Chondrocyte (in vitro differentiated cells): Measurements from ENCODE around the gene NPLOC4. TPM values are rescaled to one million over a fixed set of nuclear protein-coding genes. Genes with fewer than 3 reads are reported as not detected.
A peak's percentile ranks its signal among the peaks of the same experiment; 100 is the strongest.

Experiments
- DNase-seq: peaks from one replicate; pipeline ENCODE4 v3.0.0; 2021; ENCODE audit warnings: mixed read lengths, low spot score
- H3K27ac Mint-ChIP-seq: one replicate; pipeline ENCODE4 v1.8.0; 2021; ENCODE audit warnings: mild to moderate bottlenecking, moderate library complexity, mixed read lengths; ENCODE audit not compliant: unreplicated experiment
- H3K27me3 Mint-ChIP-seq: 2 replicates; pipeline ENCODE4 v1.8.0; 2021; ENCODE audit warnings: low read depth, mixed read lengths
- H3K36me3 Mint-ChIP-seq: 2 replicates; pipeline ENCODE4 v1.8.0; 2021; ENCODE audit warnings: low read depth, mixed read lengths
- H3K4me1 Mint-ChIP-seq: 2 replicates; pipeline ENCODE4 v1.8.0; 2021; ENCODE audit warnings: low read depth, mild to moderate bottlenecking, mixed read lengths
- H3K4me3 Mint-ChIP-seq: one replicate; pipeline ENCODE4 v1.8.0; 2021; ENCODE audit warnings: mild to moderate bottlenecking, moderate library complexity, mixed read lengths; ENCODE audit not compliant: unreplicated experiment
- H3K9me3 Mint-ChIP-seq: 2 replicates; pipeline ENCODE4 v1.8.0; 2021; ENCODE audit warnings: low read depth, mixed read lengths
- CTCF ChIP-seq: fragments of 200-600 bp; sonication (generic); IDR thresholded peaks from 2 replicates; pipeline ENCODE4 v1.5.0; 2021; ENCODE audit warnings: antibody characterized with exemption, mild to moderate bottlenecking, moderate library complexity
- total RNA-seq: library from RNA; stranded (reverse); gene quantifications from 3 replicates; pipeline ENCODE4 v1.2.1, GENCODE V29; 2021

The NPLOC4 gene
- total RNA-seq, 1 donor from 2014 or later = 110 TPM

- peaks cover 71% of the 10 kb centered on the region for H3K4me1 Mint-ChIP-seq
- peaks cover 36% of the 10 kb centered on the region for H3K36me3 Mint-ChIP-seq
- H3K4me3 Mint-ChIP-seq = no peak overlapping the region
- no peaks in the 10 kb centered on the region for H3K9me3 Mint-ChIP-seq
- DNase-seq = no peak
- H3K27ac Mint-ChIP-seq = peak overlapping the region; percentile 95
- no peak for TF ChIP-seq CTCF
- no peaks in the 10 kb centered on the region for H3K27me3 Mint-ChIP-seq
Observed at GRCh38 chr17:81582749-81583148, 54.2 kb downstream of the NPLOC4 start.

- Mint-ChIP-seq H3K36me3 (peaks cover 35% of the 10 kb centered on the region), H3K9me3 (no peaks in the 10 kb centered on the region), H3K4me3 (no peak overlapping the region), H3K27ac (peak overlapping the region; percentile 95), H3K27me3 (no peaks in the 10 kb centered on the region), H3K4me1 (peaks cover 75% of the 10 kb centered on the region)
- DNase-seq = no peak
- TF ChIP-seq CTCF = no peak
Observed at GRCh38 chr17:81582341-81582740, 54.6 kb downstream of the NPLOC4 start.

- H3K4me1 Mint-ChIP-seq = peaks cover 80% of the 10 kb centered on the region
- peaks cover 33% of the 10 kb centered on the region for H3K36me3 Mint-ChIP-seq
- no peak for DNase-seq
- H3K4me3 Mint-ChIP-seq = no peak overlapping the region
- H3K27me3 Mint-ChIP-seq = no peaks in the 10 kb centered on the region
- no peaks in the 10 kb centered on the region for H3K9me3 Mint-ChIP-seq
- no peak for TF ChIP-seq CTCF
- peak overlapping the region; percentile 95 for H3K27ac Mint-ChIP-seq
Observed at GRCh38 chr17:81581758-81582157, 55.2 kb downstream of the NPLOC4 start.

- peaks cover 90% of the 10 kb centered on the region for H3K4me1 Mint-ChIP-seq
- no peak overlapping the region for H3K4me3 Mint-ChIP-seq
- H3K9me3 Mint-ChIP-seq = no peaks in the 10 kb centered on the region
- H3K36me3 Mint-ChIP-seq = peaks cover 29% of the 10 kb centered on the region
- no peak for DNase-seq
- H3K27me3 Mint-ChIP-seq = no peaks in the 10 kb centered on the region
- no peak for TF ChIP-seq CTCF
- H3K27ac Mint-ChIP-seq = peak overlapping the region; percentile 81
Observed at GRCh38 chr17:81580481-81580880, 56.4 kb downstream of the NPLOC4 start.

- peak overlapping the region; percentile 7 for H3K4me3 Mint-ChIP-seq
- DNase-seq = no peak
- H3K9me3 Mint-ChIP-seq = no peaks in the 10 kb centered on the region
- H3K4me1 Mint-ChIP-seq = peaks cover 88% of the 10 kb centered on the region
- no peak for TF ChIP-seq CTCF
- H3K27ac Mint-ChIP-seq = peak overlapping the region; percentile 86
- no peaks in the 10 kb centered on the region for H3K27me3 Mint-ChIP-seq
- H3K36me3 Mint-ChIP-seq = peaks cover 24% of the 10 kb centered on the region
Observed at GRCh38 chr17:81579821-81580321, 57.0 kb downstream of the NPLOC4 start.
